H1 (cell line): ENCODE measurements around the gene VTN. TPM values are rescaled to one million over a fixed set of nuclear protein-coding genes. Genes with fewer than 3 reads are reported as not detected.

Experiments used
- CTCF ChIA-PET: fragments of 300-600 bp; sonication (Branson Sonifier 250); formaldehyde crosslinking; loops from one replicate; lab custom pipeline; 2021; ENCODE audit not compliant: partially characterized antibody; lab: Charles Lee
- POLR2A ChIA-PET: fragments of 300-600 bp; sonication (Branson Sonifier 250); formaldehyde crosslinking; loops from one replicate; lab custom pipeline; 2021; ENCODE audit warnings: inconsistent platforms; ENCODE audit not compliant: partially characterized antibody; lab: Charles Lee
- DNase-seq, 2 experiments: peaks; one replicate each; pipeline versions ENCODE4 v3.0.0 to v3.0.0-alpha.2; 2010 to 2022; ENCODE audit warnings: low spot score in 2 of 2, low read depth in 1 of 2, mixed read lengths in 1 of 2
- FAIRE-seq: peaks from 2 replicates; lab custom pipeline; 2011; peaks lifted over from hg19 to GRCh38; lab: Jason Lieb, UNC
- H2AFZ ChIP-seq: 2 replicates; pipeline ENCODE4 v1.8.1; 2012; ENCODE audit warnings: low read length, inconsistent platforms
- H2AK5ac ChIP-seq: 2 replicates; pipeline ENCODE4 v1.6.1; 2013; ENCODE audit warnings: low read depth, low read length
- H2BK120ac ChIP-seq: replicated peaks from 2 replicates; pipeline ENCODE3; 2013; ENCODE audit warnings: low read depth, low read length, inconsistent platforms
- H2BK12ac ChIP-seq: 2 replicates; pipeline ENCODE4 v1.6.1; 2013; ENCODE audit warnings: low read depth, low read length
- H2BK15ac ChIP-seq: 2 replicates; pipeline ENCODE4 v1.6.1; 2013; ENCODE audit warnings: low read length
- H2BK20ac ChIP-seq: 2 replicates; pipeline ENCODE4 v1.6.1; 2013; ENCODE audit warnings: low read length
- H2BK5ac ChIP-seq: 2 replicates; pipeline ENCODE4 v1.6.1; 2013; ENCODE audit warnings: low read depth, low read length
- H3K14ac ChIP-seq: 2 replicates; pipeline ENCODE4 v1.6.1; 2013; ENCODE audit warnings: inconsistent platforms; ENCODE audit not compliant: insufficient read length
- H3K18ac ChIP-seq: 2 replicates; pipeline ENCODE4 v1.6.1; 2013; ENCODE audit warnings: low read length; ENCODE audit errors: extremely low read depth
- H3K23ac ChIP-seq: 2 replicates; pipeline ENCODE4 v1.6.1; 2013; ENCODE audit warnings: inconsistent platforms; ENCODE audit not compliant: insufficient read length
- H3K23me2 ChIP-seq: 2 replicates; pipeline ENCODE4 v1.6.1; 2013; ENCODE audit warnings: low read depth, low read length
- H3K27ac ChIP-seq: 2 replicates; pipeline ENCODE4 v1.6.1; 2011; ENCODE audit warnings: low read depth, low read length, inconsistent platforms
- H3K27me3 ChIP-seq, 4 experiments: replicated peaks in 1 of 4; 1 replicate in 1 of 4; 2 replicates in 3 of 4; pipeline versions ENCODE4 v1.6.1 to v1.8.1; 2011 to 2013; ENCODE audit warnings: low read length in 3 of 4, mild to moderate bottlenecking in 3 of 4, inconsistent platforms in 2 of 4, mixed read lengths in 2 of 4, moderate library complexity in 1 of 4; ENCODE audit not compliant: control insufficient read depth in 3 of 4, insufficient read depth in 3 of 4; ENCODE audit errors: extremely low read depth in 1 of 4
- H3K36me3 ChIP-seq, 4 experiments: 2 replicates each; pipeline versions ENCODE4 v1.6.1 to v1.8.1; 2011 to 2013; ENCODE audit warnings: mild to moderate bottlenecking in 4 of 4, low read length in 3 of 4, moderate library complexity in 2 of 4, control low read depth in 1 of 4, inconsistent platforms in 1 of 4; ENCODE audit not compliant: insufficient read depth in 4 of 4, control insufficient read depth in 2 of 4
- H3K4ac ChIP-seq: replicated peaks from 2 replicates; pipeline ENCODE3; 2013; ENCODE audit warnings: low read length, low read depth, mixed read lengths, inconsistent platforms; ENCODE audit not compliant: insufficient read length
- H3K4me1 ChIP-seq, 4 experiments: replicated peaks in 1 of 4; 1 replicate in 1 of 4; 2 replicates in 3 of 4; pipeline versions ENCODE4 v1.6.1 to v1.8.1; 2011 to 2013; ENCODE audit warnings: low read length in 3 of 4, inconsistent platforms in 2 of 4, mixed read lengths in 1 of 4; ENCODE audit not compliant: insufficient read depth in 4 of 4, control insufficient read depth in 3 of 4
- H3K4me2 ChIP-seq, 2 experiments: 2 replicates each; pipeline versions ENCODE4 v1.6.1 to v1.8.1; 2011 to 2013; ENCODE audit warnings: low read depth in 2 of 2, low read length in 2 of 2, control low read depth in 1 of 2, inconsistent platforms in 1 of 2, mild to moderate bottlenecking in 1 of 2; ENCODE audit not compliant: insufficient read depth in 1 of 2
- H3K4me3 ChIP-seq, 4 experiments: fragments of 200-600, 300-600 bp in 1 of 4; sonication (generic), shearing (Covaris generic), sonication (Bioruptor Twin) in 1 of 4; 2 replicates each; pipeline versions ENCODE4 v1.5.1 to v1.8.1; 2011 to 2016; ENCODE audit warnings: low read length in 4 of 4, low read depth in 3 of 4, control low read depth in 2 of 4, inconsistent platforms in 2 of 4, mild to moderate bottlenecking in 2 of 4, mixed read lengths in 1 of 4, moderate library complexity in 1 of 4; ENCODE audit not compliant: insufficient read depth in 2 of 4; ENCODE audit errors: extremely low read depth in 1 of 4
- H3K56ac ChIP-seq: replicated peaks from 2 replicates; pipeline ENCODE3; 2013; ENCODE audit warnings: low read depth, mild to moderate bottlenecking, mixed read lengths, low read length, inconsistent platforms; ENCODE audit not compliant: insufficient read length
- H3K79me1 ChIP-seq: 2 replicates; pipeline ENCODE4 v1.6.1; 2013; ENCODE audit warnings: low read depth, low read length, control low read depth
- H3K79me2 ChIP-seq, 2 experiments: 2 replicates each; pipeline versions ENCODE4 v1.6.1 to v1.8.1; 2012 to 2013; ENCODE audit warnings: low read length in 2 of 2, mild to moderate bottlenecking in 2 of 2, inconsistent platforms in 1 of 2; ENCODE audit not compliant: insufficient read depth in 2 of 2, control insufficient read depth in 1 of 2
- H3K9ac ChIP-seq, 4 experiments: replicated peaks in 1 of 4; 1 replicate in 1 of 4; 2 replicates in 3 of 4; pipeline versions ENCODE4 v1.6.1 to v1.8.1; 2011 to 2013; ENCODE audit warnings: low read depth in 3 of 4, low read length in 3 of 4, control low read depth in 2 of 4, mild to moderate bottlenecking in 2 of 4, moderate library complexity in 2 of 4, inconsistent platforms in 1 of 4; ENCODE audit errors: extremely low read depth in 1 of 4
- H3K9me3 ChIP-seq, 2 experiments: 2 replicates each; pipeline versions ENCODE4 v1.6.1 to v1.8.1; 2012 to 2013; ENCODE audit warnings: mild to moderate bottlenecking in 2 of 2, moderate library complexity in 2 of 2, control low read depth in 1 of 2, inconsistent platforms in 1 of 2, low read depth in 1 of 2, low read length in 1 of 2, mixed read lengths in 1 of 2; ENCODE audit not compliant: insufficient read depth in 2 of 2
- H4K20me1 ChIP-seq, 2 experiments: replicated peaks in 1 of 2; 2 replicates each; pipeline versions ENCODE3 to v1.8.1; 2011 to 2013; ENCODE audit warnings: inconsistent platforms in 2 of 2, low read length in 2 of 2, mild to moderate bottlenecking in 1 of 2; ENCODE audit not compliant: insufficient read depth in 2 of 2, control insufficient read depth in 1 of 2
- H4K5ac ChIP-seq: 2 replicates; pipeline ENCODE4 v1.6.1; 2013; ENCODE audit warnings: low read length, low read depth, mixed read lengths, inconsistent platforms; ENCODE audit not compliant: insufficient read length
- H4K8ac ChIP-seq: 2 replicates; pipeline ENCODE4 v1.8.0; 2013; ENCODE audit warnings: mild to moderate bottlenecking, moderate library complexity, low read length, inconsistent platforms; ENCODE audit not compliant: insufficient read depth; ENCODE audit errors: extremely low read depth
- H4K91ac ChIP-seq: replicated peaks from 2 replicates; pipeline ENCODE3; 2013; ENCODE audit warnings: low read length, mixed read lengths, inconsistent platforms; ENCODE audit not compliant: insufficient read length
- POLR2A ChIP-seq, 2 experiments: IDR thresholded peaks; 1 replicate in 1 of 2; 2 replicates in 1 of 2; pipeline ENCODE4 v1.6.1; 2011; ENCODE audit warnings: low read depth in 2 of 2, low read length in 2 of 2, mild to moderate bottlenecking in 2 of 2; ENCODE audit errors: control extremely low read depth in 1 of 2
- SIN3A ChIP-seq, 2 experiments: IDR thresholded peaks in 1 of 2; conservative IDR thresholded peaks in 1 of 2; 2 replicates each; pipeline ENCODE4 v1.6.1; 2011 to 2012; ENCODE audit warnings: low read length in 2 of 2, improper control_type of control experiment in 1 of 2, low read depth in 1 of 2, mild to moderate bottlenecking in 1 of 2
- WGBS, 2 experiments: shearing (Covaris generic) in 1 of 2; methylation state at CpG; one replicate each; pipeline versions ENCODE4 v1.1.6 to v1.1.7; 2013 to 2015; ENCODE audit warnings: low lambda C conversion rate in 2 of 2, mixed read lengths in 2 of 2, inconsistent platforms in 1 of 2, low coverage in 1 of 2, missing lambda C conversion rate in 1 of 2; ENCODE audit not compliant: insufficient replicate concordance in 2 of 2, insufficient coverage in 1 of 2, insufficient read length in 1 of 2; ENCODE audit errors: extremely low coverage in 1 of 2, missing lambda C conversion rate in 1 of 2; 5-methylcytosine and 5-hydroxymethylcytosine counted together
- polyA plus RNA-seq, 7 experiments: library from polyadenylated mRNA; depleted of rRNA in 3 of 7; stranded (reverse) in 5 of 7; unstranded in 2 of 7; fragments of >200 nt in 5 of 7; fragments of 200-250 nt in 2 of 7; gene quantifications; 1 replicate in 5 of 7; 2 replicates in 1 of 7; 4 replicates in 1 of 7; pipeline versions ENCODE4 v1.2.1 to v1.2.3, GENCODE V29; 2011 to 2013; ENCODE audit warnings: missing spikeins in 2 of 7, mixed read lengths in 2 of 7
- total RNA-seq: library from RNA; stranded (reverse); fragmentation: NEBNext Ultra II Directional; extraction: Animal tissue kit (Norgen Biotek cat#: 25700); gene quantifications from 2 replicates; pipeline ENCODE4 v1.2.1, GENCODE V29; 2021
- TF ChIP-seq, protein P1 (sequence below), 3 experiments: IDR thresholded peaks; 1 replicate in 2 of 3; 2 replicates in 1 of 3; pipeline versions ENCODE4 v1.5.1 to v1.6.1; 2011; ENCODE audit warnings: low read length in 3 of 3, mild to moderate bottlenecking in 3 of 3, inconsistent platforms in 2 of 3, low read depth in 1 of 3, moderate library complexity in 1 of 3; ENCODE audit not compliant: insufficient read depth in 1 of 3; ENCODE audit errors: control extremely low read depth in 1 of 3

VTN gene
- total and polyA plus RNA-seq, 2 of the 8 experiments (the other 6 are each of a cell fraction or from before 2014, with no cell fraction given), result 0.18 TPM; not detected in 1

DNA sequence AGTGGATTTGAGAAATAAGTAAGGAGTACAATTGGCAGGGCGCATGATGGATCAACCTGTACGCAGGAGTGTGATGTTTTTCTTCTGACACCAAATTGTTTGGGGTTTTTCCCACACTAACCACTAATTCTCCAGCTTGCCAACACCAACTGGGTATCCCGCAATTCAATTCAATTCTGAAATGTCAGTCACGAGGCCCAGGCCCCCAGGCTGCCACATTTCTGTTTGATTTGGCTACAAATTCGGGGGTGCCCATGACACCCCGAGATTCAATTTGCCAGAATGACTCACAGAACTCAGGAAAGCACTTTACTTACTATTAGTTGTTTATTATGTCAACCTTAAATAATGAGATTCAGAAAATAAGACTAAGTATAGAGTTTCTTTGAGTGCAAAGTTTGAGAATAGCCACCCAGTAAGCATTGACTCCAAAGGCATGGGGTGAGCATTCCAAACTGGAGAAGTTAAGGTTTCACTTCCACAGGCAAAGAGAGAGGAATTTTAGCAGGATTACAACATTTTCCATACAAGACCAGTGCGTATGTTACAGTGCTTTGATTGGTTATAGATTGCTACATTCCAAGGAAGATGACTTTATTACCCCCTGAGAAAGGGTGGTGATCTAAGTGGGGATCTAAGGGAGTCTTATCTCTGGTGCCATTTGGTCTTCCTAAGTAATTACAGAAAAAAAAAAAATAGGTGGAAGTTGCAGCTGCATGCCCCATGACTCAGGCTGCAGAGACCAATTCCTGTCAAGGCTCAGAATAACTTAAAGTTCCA is 24.4 kb upstream of the VTN start:
- FAIRE-seq, result no peak

More for the DNA sequence above, 24.4 kb upstream of the VTN start:
- H4K91ac ChIP-seq, result no peak overlapping the region
- no peak overlapping the region for H2BK5ac ChIP-seq
- H3K79me1 ChIP-seq, result no peaks in the 10 kb centered on the region
- no peak overlapping the region for H2BK120ac ChIP-seq
- H3K56ac ChIP-seq, result no peak overlapping the region
- 94% methylated on average over 7 of the region's 7 CpGs; no CpG with 5 or more reads in 1 of the 2 experiments for WGBS, 2 experiments
- H2AK5ac ChIP-seq, result no peak overlapping the region
- no peak overlapping the region for H4K8ac ChIP-seq
- H3K27me3 ChIP-seq, result no peaks in the 10 kb centered on the region; a peak in 1 of 7 replicates
- H4K5ac ChIP-seq, result no peak overlapping the region
- H2BK15ac ChIP-seq, result no peak overlapping the region
- no peak overlapping the region for H3K4ac ChIP-seq
- no peak overlapping the region for H3K23ac ChIP-seq
- no peak overlapping the region for H3K4me3 ChIP-seq
- H2AFZ ChIP-seq, result no peak overlapping the region
- H3K9me3 ChIP-seq, result no peaks in the 10 kb centered on the region
- H3K36me3 ChIP-seq, result no peaks in the 10 kb centered on the region
- no peak overlapping the region for H3K4me2 ChIP-seq
- no peak overlapping the region for H3K18ac ChIP-seq
- H3K14ac ChIP-seq, result no peak overlapping the region
- no peak overlapping the region for H3K9ac ChIP-seq
- no peaks in the 10 kb centered on the region for H4K20me1 ChIP-seq
- no peaks in the 10 kb centered on the region for H3K79me2 ChIP-seq
- H2BK20ac ChIP-seq, result no peak overlapping the region
- no peaks in the 10 kb centered on the region; a peak in 1 of 7 replicates for H3K4me1 ChIP-seq
- H3K23me2 ChIP-seq, result no peaks in the 10 kb centered on the region
- POLR2A ChIA-PET, result interaction anchor here (1.6 kb wide), 1 partner anchor 12 kb away, joined by 5 read pairs; no protein-coding TSS in a partner anchor
- TF ChIP-seq SIN3A (conservative IDR thresholded peaks at IDR 0.05 in 1 of 2, IDR thresholded peaks at IDR 0.05 in 1 of 2; ENCODE audit: low read depth in 1 of 2, low read length in 2 of 2), result no peak
- TF ChIP-seq, protein P1, sequence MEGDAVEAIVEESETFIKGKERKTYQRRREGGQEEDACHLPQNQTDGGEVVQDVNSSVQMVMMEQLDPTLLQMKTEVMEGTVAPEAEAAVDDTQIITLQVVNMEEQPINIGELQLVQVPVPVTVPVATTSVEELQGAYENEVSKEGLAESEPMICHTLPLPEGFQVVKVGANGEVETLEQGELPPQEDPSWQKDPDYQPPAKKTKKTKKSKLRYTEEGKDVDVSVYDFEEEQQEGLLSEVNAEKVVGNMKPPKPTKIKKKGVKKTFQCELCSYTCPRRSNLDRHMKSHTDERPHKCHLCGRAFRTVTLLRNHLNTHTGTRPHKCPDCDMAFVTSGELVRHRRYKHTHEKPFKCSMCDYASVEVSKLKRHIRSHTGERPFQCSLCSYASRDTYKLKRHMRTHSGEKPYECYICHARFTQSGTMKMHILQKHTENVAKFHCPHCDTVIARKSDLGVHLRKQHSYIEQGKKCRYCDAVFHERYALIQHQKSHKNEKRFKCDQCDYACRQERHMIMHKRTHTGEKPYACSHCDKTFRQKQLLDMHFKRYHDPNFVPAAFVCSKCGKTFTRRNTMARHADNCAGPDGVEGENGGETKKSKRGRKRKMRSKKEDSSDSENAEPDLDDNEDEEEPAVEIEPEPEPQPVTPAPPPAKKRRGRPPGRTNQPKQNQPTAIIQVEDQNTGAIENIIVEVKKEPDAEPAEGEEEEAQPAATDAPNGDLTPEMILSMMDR (IDR thresholded peaks at IDR 0.05; ENCODE audit: control extremely low read depth in 1 of 3, insufficient read depth in 1 of 3, low read depth in 1 of 3, low read length in 3 of 3), result no peak
- TF ChIP-seq POLR2A (IDR thresholded peaks at IDR 0.05; ENCODE audit: control extremely low read depth in 1 of 2, low read depth in 2 of 2, low read length in 2 of 2), result no peak
- no peak overlapping the region for H2BK12ac ChIP-seq
- no peak overlapping the region for H3K27ac ChIP-seq
- no peak for DNase-seq
- CTCF ChIA-PET, result interaction anchor here (0.6 to 2.8 kb wide), 7 partner anchors 10 to 221 kb away, joined by 3 to 11 read pairs (median 3); partner anchors contain the start of gene SLC46A1
